HFFc6 (cell line): ENCODE data around the gene PRDM16. TPM values are rescaled to one million over a fixed set of nuclear protein-coding genes. Genes with fewer than 3 reads are reported as not detected.

Experiments used
- DNase-seq: peaks from one replicate; pipeline ENCODE4 v3.0.0-alpha.2; 2018
- H3K27ac Mint-ChIP-seq: 2 replicates; pipeline ENCODE4 v1.8.0; 2020; ENCODE audit warnings: mild to moderate bottlenecking, mixed read lengths
- H3K27me3 Mint-ChIP-seq: 2 replicates; pipeline ENCODE4 v1.8.0; 2021; ENCODE audit warnings: mild to moderate bottlenecking, moderate library complexity, mixed read lengths; ENCODE audit not compliant: insufficient read depth
- H3K36me3 Mint-ChIP-seq: 2 replicates; pipeline ENCODE4 v1.8.0; 2021; ENCODE audit warnings: low read depth, mixed read lengths
- H3K4me1 Mint-ChIP-seq: 2 replicates; pipeline ENCODE4 v1.8.0; 2020; ENCODE audit warnings: low read depth, mixed read lengths
- H3K4me3 Mint-ChIP-seq: 2 replicates; pipeline ENCODE4 v1.8.0; 2020; ENCODE audit warnings: mild to moderate bottlenecking, moderate library complexity, mixed read lengths
- H3K9me3 Mint-ChIP-seq: 2 replicates; pipeline ENCODE4 v1.8.0; 2020; ENCODE audit warnings: mild to moderate bottlenecking, mixed read lengths
- total RNA-seq, 6 experiments: library from RNA; stranded (reverse); fragmentation: NEBNext Ultra II Directional; extraction: Animal tissue kit (Norgen Biotek cat#: 25700); gene quantifications; 2 replicates in 1 of 6; 3 replicates in 5 of 6; pipeline ENCODE4 v1.2.3, GENCODE V29; 2021
- TF ChIP-seq, protein P1 (sequence below): fragments of 200-600 bp; sonication (generic); IDR thresholded peaks from 2 replicates; pipeline ENCODE4 v1.5.0; 2021; ENCODE audit warnings: antibody characterized with exemption, mild to moderate bottlenecking

Gene PRDM16
- total RNA-seq, 6 experiments from 2014 or later, result not detected

DNA sequence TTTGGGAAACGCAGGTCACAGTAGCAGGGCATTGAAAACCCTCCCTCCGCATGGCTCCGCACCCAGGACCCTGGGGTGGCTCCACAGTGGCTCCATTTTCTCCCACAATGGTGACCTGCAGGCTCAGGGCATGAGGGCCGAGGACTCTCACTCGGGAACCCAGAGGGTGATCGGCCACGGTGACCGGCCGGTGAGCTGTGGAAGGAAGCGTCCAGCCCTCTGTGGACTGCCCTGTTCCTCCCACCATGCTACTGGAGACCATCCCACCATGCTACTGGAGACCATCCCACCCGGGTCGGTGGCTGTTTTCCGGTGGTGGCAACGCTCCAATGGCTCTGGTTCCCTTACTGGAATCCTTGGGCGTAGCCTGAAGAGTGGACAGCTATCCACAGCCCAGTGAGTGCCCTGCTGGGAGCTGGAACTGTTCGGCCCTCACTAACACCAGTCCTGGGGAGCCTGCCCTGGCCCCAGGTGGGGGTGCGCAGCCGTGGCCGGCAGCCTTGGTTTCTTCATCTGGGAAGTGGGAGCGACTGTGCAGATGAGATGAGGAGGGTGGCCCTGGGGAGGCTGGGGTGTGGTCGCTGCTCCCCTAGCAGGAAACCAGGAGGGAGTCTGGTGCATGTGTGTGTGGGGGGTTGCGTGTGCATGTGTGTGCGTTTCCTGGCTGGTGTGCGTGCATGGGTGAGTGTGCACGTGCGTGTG, 59.6 kb downstream of the PRDM16 start:
- H3K27ac Mint-ChIP-seq, result no peak overlapping the region
- peaks cover 26% of the 10 kb centered on the region for H3K9me3 Mint-ChIP-seq
- H3K27me3 Mint-ChIP-seq, result peaks cover 2% of the 10 kb centered on the region
- H3K4me1 Mint-ChIP-seq, result no peaks in the 10 kb centered on the region
- TF ChIP-seq, protein P1, sequence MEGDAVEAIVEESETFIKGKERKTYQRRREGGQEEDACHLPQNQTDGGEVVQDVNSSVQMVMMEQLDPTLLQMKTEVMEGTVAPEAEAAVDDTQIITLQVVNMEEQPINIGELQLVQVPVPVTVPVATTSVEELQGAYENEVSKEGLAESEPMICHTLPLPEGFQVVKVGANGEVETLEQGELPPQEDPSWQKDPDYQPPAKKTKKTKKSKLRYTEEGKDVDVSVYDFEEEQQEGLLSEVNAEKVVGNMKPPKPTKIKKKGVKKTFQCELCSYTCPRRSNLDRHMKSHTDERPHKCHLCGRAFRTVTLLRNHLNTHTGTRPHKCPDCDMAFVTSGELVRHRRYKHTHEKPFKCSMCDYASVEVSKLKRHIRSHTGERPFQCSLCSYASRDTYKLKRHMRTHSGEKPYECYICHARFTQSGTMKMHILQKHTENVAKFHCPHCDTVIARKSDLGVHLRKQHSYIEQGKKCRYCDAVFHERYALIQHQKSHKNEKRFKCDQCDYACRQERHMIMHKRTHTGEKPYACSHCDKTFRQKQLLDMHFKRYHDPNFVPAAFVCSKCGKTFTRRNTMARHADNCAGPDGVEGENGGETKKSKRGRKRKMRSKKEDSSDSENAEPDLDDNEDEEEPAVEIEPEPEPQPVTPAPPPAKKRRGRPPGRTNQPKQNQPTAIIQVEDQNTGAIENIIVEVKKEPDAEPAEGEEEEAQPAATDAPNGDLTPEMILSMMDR, result no peak
- no peak overlapping the region for H3K4me3 Mint-ChIP-seq
- DNase-seq, result no peak
- peaks cover 6% of the 10 kb centered on the region; the same call in 1 of the 2 replicates for H3K36me3 Mint-ChIP-seq

DNA sequence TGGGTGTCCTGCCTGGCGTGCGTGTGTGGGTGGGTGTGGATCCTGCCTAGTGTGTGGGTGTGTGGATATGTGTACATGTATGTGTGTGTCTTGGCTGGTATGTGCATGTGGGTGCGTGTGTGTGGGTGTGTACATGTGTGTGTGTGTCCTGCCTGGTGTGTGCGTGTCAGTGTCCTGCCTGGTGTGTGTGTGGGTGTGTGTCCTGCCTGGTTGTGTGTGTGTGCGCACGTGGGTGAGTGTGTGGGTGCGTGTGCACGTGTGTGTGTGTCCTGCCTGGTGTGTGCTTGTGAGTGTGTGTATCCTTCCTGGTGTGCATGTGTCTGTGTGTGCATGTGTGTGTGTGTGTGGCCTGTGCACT, 60.1 kb downstream of the PRDM16 start:
- Mint-ChIP-seq H3K27ac (no peak overlapping the region), H3K27me3 (peaks cover 5% of the 10 kb centered on the region), H3K4me1 (no peaks in the 10 kb centered on the region), H3K36me3 (peaks cover 6% of the 10 kb centered on the region; the same call in 1 of the 2 replicates), H3K4me3 (no peak overlapping the region), H3K9me3 (peaks cover 32% of the 10 kb centered on the region)
- TF ChIP-seq, protein P1, result no peak
- no peak for DNase-seq

DNA sequence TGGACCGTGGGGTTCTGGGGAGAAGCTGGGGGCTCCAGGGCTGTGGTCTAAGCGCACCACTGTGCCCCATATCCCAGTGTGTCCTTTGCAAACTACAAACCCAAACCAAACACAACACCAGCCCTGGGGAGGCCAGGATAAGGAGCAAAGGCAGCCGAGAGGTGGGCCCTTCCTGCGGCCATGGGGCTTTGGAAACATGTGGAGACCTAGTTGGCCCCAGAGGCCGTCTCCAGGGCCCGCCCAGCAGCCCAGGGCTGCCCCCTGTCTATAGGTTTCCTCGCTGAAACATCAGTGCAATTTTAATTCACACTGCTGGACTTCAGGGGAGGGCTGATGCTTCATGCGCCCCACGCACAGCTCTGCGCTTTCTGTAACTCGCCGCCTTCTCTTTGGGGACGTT, 61.3 kb downstream of the PRDM16 start:
- H3K4me1 Mint-ChIP-seq, result no peaks in the 10 kb centered on the region
- H3K27ac Mint-ChIP-seq, result no peak overlapping the region
- TF ChIP-seq, protein P1, result no peak
- no peak for DNase-seq
- peaks cover 33% of the 10 kb centered on the region for H3K9me3 Mint-ChIP-seq
- H3K27me3 Mint-ChIP-seq, result peaks cover 5% of the 10 kb centered on the region
- H3K36me3 Mint-ChIP-seq, result peaks cover 6% of the 10 kb centered on the region; the same call in 1 of the 2 replicates
- no peak overlapping the region for H3K4me3 Mint-ChIP-seq

DNA sequence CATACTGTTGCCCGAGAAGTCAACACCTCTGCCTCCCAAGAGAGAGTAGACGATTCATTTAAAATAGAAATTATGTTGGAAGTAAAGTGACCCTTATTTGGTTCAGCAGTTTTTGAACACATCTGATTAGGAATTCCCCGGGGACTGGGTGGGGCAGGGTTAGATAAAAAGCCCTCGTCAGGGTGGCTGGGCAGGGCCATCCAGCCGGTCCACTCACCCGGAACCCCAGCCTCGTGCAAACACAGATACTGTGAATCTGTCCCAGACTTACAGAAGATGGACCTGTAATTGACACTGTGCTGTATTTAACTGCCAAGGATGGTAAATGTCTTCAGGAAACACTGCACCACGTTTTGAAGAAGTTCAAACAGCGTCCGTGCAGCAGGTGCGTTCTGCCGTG, 63.7 kb downstream of the PRDM16 start:
- DNase-seq, result no peak
- no peak overlapping the region for H3K4me3 Mint-ChIP-seq
- peaks cover 6% of the 10 kb centered on the region; the same call in 1 of the 2 replicates for H3K36me3 Mint-ChIP-seq
- no peak overlapping the region for H3K27ac Mint-ChIP-seq
- TF ChIP-seq, protein P1, result no peak
- peaks cover 5% of the 10 kb centered on the region for H3K27me3 Mint-ChIP-seq
- H3K4me1 Mint-ChIP-seq, result no peaks in the 10 kb centered on the region
- peaks cover 32% of the 10 kb centered on the region for H3K9me3 Mint-ChIP-seq

DNA sequence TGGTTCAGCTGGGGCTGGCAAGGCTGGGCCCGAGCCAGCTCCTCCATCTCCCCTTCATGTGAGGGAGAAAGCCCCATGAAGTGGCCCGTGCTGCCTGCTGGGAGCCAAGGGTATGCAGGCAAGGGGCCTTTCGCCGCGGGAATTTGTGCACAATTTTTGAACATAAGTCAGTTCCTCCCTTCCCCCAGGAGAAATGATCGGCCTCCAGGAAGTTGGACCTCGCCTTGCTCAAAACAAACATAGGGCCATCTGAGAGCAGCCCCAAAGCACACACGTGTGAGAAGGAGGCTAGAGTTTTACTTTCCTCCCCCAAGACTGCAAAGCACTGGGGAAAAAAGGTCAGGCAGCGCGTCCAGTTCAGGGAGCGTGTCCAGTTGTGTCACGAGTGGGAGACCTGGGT, 64.7 kb downstream of the PRDM16 start:
- TF ChIP-seq, protein P1, result no peak
- no peak for DNase-seq
- H3K9me3 Mint-ChIP-seq, result peaks cover 32% of the 10 kb centered on the region
- H3K4me3 Mint-ChIP-seq, result no peak overlapping the region
- H3K27ac Mint-ChIP-seq, result no peak overlapping the region
- H3K4me1 Mint-ChIP-seq, result no peaks in the 10 kb centered on the region
- H3K27me3 Mint-ChIP-seq, result peaks cover 5% of the 10 kb centered on the region
- H3K36me3 Mint-ChIP-seq, result peaks cover 6% of the 10 kb centered on the region; the same call in 1 of the 2 replicates
